ENCODE results near the gene ST6GALNAC1. TPM values are rescaled to one million over a fixed set of nuclear protein-coding genes. Genes with fewer than 3 reads are reported as not detected.

The ST6GALNAC1 gene
- total and polyA plus RNA-seq, 2 of the 4 experiments (the other 2 are of a cell fraction) = not detected

DNA sequence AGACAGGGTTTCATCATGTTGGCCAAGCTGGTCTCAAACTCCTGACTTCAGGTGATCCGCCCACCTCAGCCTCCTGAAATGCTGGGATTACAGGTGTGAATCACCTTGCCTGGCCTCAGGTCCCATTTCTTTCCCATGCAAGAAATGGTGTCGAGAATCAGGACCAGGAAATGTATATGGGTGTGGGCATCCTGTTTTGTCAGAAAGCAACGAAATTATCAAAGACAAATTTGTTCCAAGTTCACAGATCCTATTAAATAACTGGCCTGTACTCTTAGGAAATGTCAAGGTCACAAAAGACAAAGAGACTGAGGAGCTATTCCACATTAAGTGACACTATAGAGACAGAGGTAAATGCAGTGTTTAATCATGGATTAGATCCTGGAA, 17.1 kb upstream of the ST6GALNAC1 start:
- ChIA-PET CTCF (no interaction called here), POLR2A (ENCODE audit: unreplicated experiment) (no interaction called here)
- BruUV-seq (replicated peaks) = no TSS peak
- H3K14ac ChIP-seq (replicated peaks; ENCODE audit: low read depth, low read length) = no peak overlapping the region
- peaks cover 8% of the 10 kb centered on the region for H3K27me3 ChIP-seq (ENCODE audit: control insufficient read depth, insufficient read depth, low read length)
- H2AFZ ChIP-seq (replicated peaks; ENCODE audit: low read length, poor library complexity) = no peak overlapping the region
- TF ChIP-seq RCOR1 (IDR thresholded peaks at IDR 0.05; ENCODE audit: insufficient replicate concordance, low read length) = no peak
- TF ChIP-seq, protein P1, sequence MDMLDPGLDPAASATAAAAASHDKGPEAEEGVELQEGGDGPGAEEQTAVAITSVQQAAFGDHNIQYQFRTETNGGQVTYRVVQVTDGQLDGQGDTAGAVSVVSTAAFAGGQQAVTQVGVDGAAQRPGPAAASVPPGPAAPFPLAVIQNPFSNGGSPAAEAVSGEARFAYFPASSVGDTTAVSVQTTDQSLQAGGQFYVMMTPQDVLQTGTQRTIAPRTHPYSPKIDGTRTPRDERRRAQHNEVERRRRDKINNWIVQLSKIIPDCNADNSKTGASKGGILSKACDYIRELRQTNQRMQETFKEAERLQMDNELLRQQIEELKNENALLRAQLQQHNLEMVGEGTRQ (IDR thresholded peaks at IDR 0.05; ENCODE audit: low read depth, low read length) = no peak
- no peak for TF ChIP-seq CTCF (conservative IDR thresholded peaks at IDR 0.05; ENCODE audit: low read depth, low read length)
- TF ChIP-seq NFE2L2 (IDR thresholded peaks at IDR 0.05; ENCODE audit: low read depth, low read length) = no peak
- no peak for TF ChIP-seq ELK1 (IDR thresholded peaks at IDR 0.05; ENCODE audit: borderline replicate concordance, low read depth, low read length)
- no peak for TF ChIP-seq SMC3 (IDR thresholded peaks at IDR 0.05; ENCODE audit: low read depth, low read length)
- no peak for TF ChIP-seq MXI1 (IDR thresholded peaks at IDR 0.05; ENCODE audit: borderline replicate concordance, low read depth, low read length)
- no peak for TF ChIP-seq CHD1 (IDR thresholded peaks at IDR 0.05; ENCODE audit: low read depth, low read length)
- no peak for TF ChIP-seq POLR2A (IDR thresholded peaks at IDR 0.05; ENCODE audit: low read depth, low read length)
- TF ChIP-seq MAFK (IDR thresholded peaks at IDR 0.05; ENCODE audit: low read depth, low read length) = no peak
- TF ChIP-seq RAD21 (IDR thresholded peaks at IDR 0.05; ENCODE audit: low read length) = no peak
- TF ChIP-seq RFX5 (IDR thresholded peaks at IDR 0.05; ENCODE audit: low read depth, low read length) = no peak
- TF ChIP-seq BHLHE40 (IDR thresholded peaks at IDR 0.05; ENCODE audit: low read depth, low read length) = no peak
- TF ChIP-seq CEBPB (IDR thresholded peaks at IDR 0.05; ENCODE audit: low read depth, low read length) = no peak
- no peak for TF ChIP-seq FOS (IDR thresholded peaks at IDR 0.05; ENCODE audit: low read depth, low read length)
- TF ChIP-seq MAZ (IDR thresholded peaks at IDR 0.05; ENCODE audit: borderline replicate concordance, low read depth, low read length) = no peak
- H4K91ac ChIP-seq (ENCODE audit: insufficient read depth, low read depth, low read length) = no peak overlapping the region
- no peaks in the 10 kb centered on the region for H4K20me1 ChIP-seq (ENCODE audit: insufficient read depth, low read length)
- H3K4ac ChIP-seq (ENCODE audit: low read depth, low read length) = no peak overlapping the region
- no peak overlapping the region for H3K23ac ChIP-seq (ENCODE audit: low read depth, low read length)
- in situ Hi-C loops (cut with MboI; ENCODE audit: low sequenced_read_pairs) (no loop called here), dilution Hi-C loops (cut with HindIII; ENCODE audit: low sequenced_read_pairs, unreplicated experiment) (no loop called here), intact Hi-C loops (cut with micrococcal nuclease) (no loop called here)
- WGBS, 2 experiments (ENCODE audit: extremely low coverage in 2 of 2, insufficient read length in 1 of 2) = no CpG with 5 or more reads among the region's 3 CpGs
- H3K79me1 ChIP-seq (ENCODE audit: low read depth in 1 of 2, low read length in 2 of 2) = no peaks in the 10 kb centered on the region
- H2BK5ac ChIP-seq (ENCODE audit: low read depth, low read length, poor library complexity, severe bottlenecking) = no peak overlapping the region
- no peaks in the 10 kb centered on the region for H3K9me1 ChIP-seq (ENCODE audit: insufficient read depth, low read length)
- no peak overlapping the region for H3K27ac ChIP-seq (ENCODE audit: insufficient read depth, low read length)
- no peak overlapping the region for H3K9ac ChIP-seq (ENCODE audit: low read depth, low read length)
- no peak overlapping the region for H3K4me2 ChIP-seq (ENCODE audit: low read depth, low read length)
- H2BK15ac ChIP-seq (ENCODE audit: low read depth, low read length) = no peak overlapping the region
- no peaks in the 10 kb centered on the region for H3K36me3 ChIP-seq (ENCODE audit: control insufficient read depth, insufficient read depth, low read length)
- no peak overlapping the region for H2BK120ac ChIP-seq (ENCODE audit: low read depth, low read length)
- no peak overlapping the region for H2AK9ac ChIP-seq (replicated peaks; ENCODE audit: low read depth, low read length, poor library complexity)
- H3K9me3 ChIP-seq (ENCODE audit: control insufficient read depth, insufficient read depth, low read length) = no peaks in the 10 kb centered on the region
- no peak overlapping the region for H4K5ac ChIP-seq (ENCODE audit: low read depth, low read length)
- ATAC-seq (ENCODE audit: low read depth) = no peak
- H3K56ac ChIP-seq (ENCODE audit: extremely low read depth, insufficient read depth, low read length) = no peak overlapping the region
- no peak overlapping the region for H2AK5ac ChIP-seq (ENCODE audit: low read depth, low read length)
- no peak for DNase-seq
- H4K8ac ChIP-seq (ENCODE audit: low read depth in 2 of 2, low read length in 2 of 2) = no peak overlapping the region
- H3K4me1 ChIP-seq (ENCODE audit: control insufficient read depth, insufficient read depth, low read length) = peaks cover 5% of the 10 kb centered on the region
- H2BK20ac ChIP-seq (ENCODE audit: low read depth, low read length) = no peak overlapping the region
- H3K4me3 ChIP-seq (ENCODE audit: insufficient read depth, low read depth, low read length) = no peak overlapping the region
- H3K18ac ChIP-seq (ENCODE audit: low read depth, low read length) = no peak overlapping the region
